Subcutaneous abdominal adipose tissue (tissue), 5 donors: ENCODE data around the gene SLC50A1.

Experiments used
- H3K27ac ChIP-seq: one replicate; pipeline ENCODE4 v1.7.0; 2013; ENCODE audit warnings: low read depth, mild to moderate bottlenecking, inconsistent platforms, low read length, moderate library complexity
- H3K27me3 ChIP-seq, 5 donors: one replicate each; pipeline ENCODE4 v1.7.0; 2013; ENCODE audit warnings: low read length in 5 of 5, inconsistent platforms in 1 of 5; ENCODE audit not compliant: control insufficient read depth in 5 of 5, insufficient read depth in 4 of 5
- H3K36me3 ChIP-seq, 5 donors: one replicate each; pipeline ENCODE4 v1.7.0; 2013; ENCODE audit warnings: low read length in 5 of 5; ENCODE audit not compliant: control insufficient read depth in 5 of 5, insufficient read depth in 5 of 5
- H3K4me1 ChIP-seq, 5 donors: one replicate each; pipeline ENCODE4 v1.7.0; 2013; ENCODE audit warnings: low read length in 5 of 5, mild to moderate bottlenecking in 3 of 5, moderate library complexity in 1 of 5; ENCODE audit not compliant: control insufficient read depth in 5 of 5, insufficient read depth in 5 of 5
- H3K4me3 ChIP-seq, 5 donors: one replicate each; pipeline ENCODE4 v1.7.0; 2013; ENCODE audit warnings: low read length in 5 of 5, low read depth in 1 of 5
- H3K9ac ChIP-seq, 5 donors: one replicate each; pipeline ENCODE4 v1.7.0; 2013; ENCODE audit warnings: low read length in 5 of 5, mild to moderate bottlenecking in 4 of 5, moderate library complexity in 3 of 5
- H3K9me3 ChIP-seq, 5 donors: one replicate each; pipeline ENCODE4 v1.7.0; 2013; ENCODE audit warnings: low read length in 5 of 5; ENCODE audit not compliant: control insufficient read depth in 5 of 5
- donor health status: healthy.
- donor health status: healthy.
- donor health status: healthy.
- donor health status: healthy.
- donor health status: healthy.

SLC50A1 gene

DNA sequence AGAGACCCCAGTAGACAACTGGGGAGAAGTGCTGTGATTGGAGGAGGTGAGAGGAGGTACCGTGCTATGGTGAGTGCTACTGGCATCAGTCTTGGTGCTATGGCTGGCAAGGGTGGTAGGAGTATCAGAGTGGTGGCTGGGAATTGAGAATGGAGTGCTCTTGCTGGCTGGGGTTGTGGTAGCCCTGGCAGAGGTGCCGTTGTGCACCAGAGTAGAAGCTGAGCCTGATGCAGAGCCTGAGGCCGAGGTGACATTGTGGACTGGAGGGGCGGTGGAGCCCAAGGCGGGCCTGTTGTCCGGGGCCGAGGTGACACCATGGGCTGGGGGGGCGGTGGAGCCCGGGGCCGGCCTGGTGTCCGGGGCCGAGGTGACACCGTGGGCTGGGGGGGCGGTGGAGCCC lies 52.6 kb downstream of the SLC50A1 start:
- Histone ChIP-seq H3K9ac (no peak overlapping the region), H3K27ac (no peak overlapping the region), H3K36me3 (no peaks in the 10 kb centered on the region), H3K4me3 (no peak overlapping the region), H3K27me3 (no peaks in the 10 kb centered on the region), H3K9me3 (no peaks in the 10 kb centered on the region), H3K4me1 (peaks cover 0 to 12% (median 4%) of the 10 kb centered on the region in 5 donors)
